Measurements from ENCODE around the gene RTTN.

DNA sequence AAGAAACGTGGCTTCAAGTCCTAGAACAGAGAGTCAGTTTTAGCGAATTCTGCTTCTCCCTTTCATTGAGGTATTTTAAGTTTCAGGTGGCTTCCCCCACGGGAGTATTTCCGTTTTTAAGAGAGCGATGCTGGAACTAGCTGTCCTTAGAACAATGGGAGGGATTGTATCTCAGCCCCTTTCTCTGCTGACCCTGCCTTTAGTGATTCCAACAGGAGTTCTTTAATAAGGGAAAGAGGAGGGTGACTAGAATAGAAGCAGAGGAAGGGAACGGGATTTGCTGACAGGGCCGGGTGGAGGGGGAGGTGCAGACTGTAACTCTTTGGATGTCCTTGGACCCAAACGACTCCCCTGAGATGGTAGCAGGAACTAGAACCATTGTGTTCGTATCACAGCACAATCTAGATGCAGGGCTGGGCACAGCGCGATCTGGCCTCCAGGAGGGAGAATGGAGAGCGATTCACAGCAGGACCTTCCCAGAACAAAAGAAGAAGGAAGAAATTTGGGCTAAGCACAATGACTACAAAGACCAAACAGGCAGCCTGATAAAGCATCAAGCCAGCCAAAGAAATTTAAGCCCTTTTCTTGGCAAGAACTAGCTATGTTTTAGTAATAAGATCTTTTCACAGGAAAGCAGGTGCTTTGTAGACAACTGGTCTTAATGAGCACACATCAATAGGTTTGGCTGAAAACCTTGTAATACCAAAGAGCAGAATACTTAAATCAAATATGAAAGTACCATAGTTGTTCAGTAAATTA lies 15.8 kb upstream of the RTTN start:
- no peak for TF ChIP-seq TEAD4 (IDR thresholded peaks at IDR 0.05; ENCODE audit: borderline replicate concordance, insufficient read depth)
- TF ChIP-seq SIN3A (IDR thresholded peaks at IDR 0.05; ENCODE audit: borderline replicate concordance, low read depth, low read length): no peak
- no peak for TF ChIP-seq RXRA (IDR thresholded peaks at IDR 0.05; ENCODE audit: borderline replicate concordance, low read depth)
- TF ChIP-seq TAF1 (IDR thresholded peaks at IDR 0.05; ENCODE audit: borderline replicate concordance, low read depth, low read length): no peak
- TF ChIP-seq, protein P1, sequence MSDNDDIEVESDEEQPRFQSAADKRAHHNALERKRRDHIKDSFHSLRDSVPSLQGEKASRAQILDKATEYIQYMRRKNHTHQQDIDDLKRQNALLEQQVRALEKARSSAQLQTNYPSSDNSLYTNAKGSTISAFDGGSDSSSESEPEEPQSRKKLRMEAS (IDR thresholded peaks at IDR 0.05; ENCODE audit: low read depth): no peak
- no peak for TF ChIP-seq YY1 (IDR thresholded peaks at IDR 0.05; ENCODE audit: low read depth)
- TF ChIP-seq RFX5 (IDR thresholded peaks at IDR 0.05; ENCODE audit: low read length): no peak
- TF ChIP-seq MEF2A (IDR thresholded peaks at IDR 0.05; ENCODE audit: borderline replicate concordance, low read depth): no peak
- no peak for TF ChIP-seq RCOR1 (IDR thresholded peaks at IDR 0.05; ENCODE audit: low read length)
- no peak for TF ChIP-seq NRF1 (IDR thresholded peaks at IDR 0.05; ENCODE audit: low read depth, low read length)
- TF ChIP-seq, protein P2, sequence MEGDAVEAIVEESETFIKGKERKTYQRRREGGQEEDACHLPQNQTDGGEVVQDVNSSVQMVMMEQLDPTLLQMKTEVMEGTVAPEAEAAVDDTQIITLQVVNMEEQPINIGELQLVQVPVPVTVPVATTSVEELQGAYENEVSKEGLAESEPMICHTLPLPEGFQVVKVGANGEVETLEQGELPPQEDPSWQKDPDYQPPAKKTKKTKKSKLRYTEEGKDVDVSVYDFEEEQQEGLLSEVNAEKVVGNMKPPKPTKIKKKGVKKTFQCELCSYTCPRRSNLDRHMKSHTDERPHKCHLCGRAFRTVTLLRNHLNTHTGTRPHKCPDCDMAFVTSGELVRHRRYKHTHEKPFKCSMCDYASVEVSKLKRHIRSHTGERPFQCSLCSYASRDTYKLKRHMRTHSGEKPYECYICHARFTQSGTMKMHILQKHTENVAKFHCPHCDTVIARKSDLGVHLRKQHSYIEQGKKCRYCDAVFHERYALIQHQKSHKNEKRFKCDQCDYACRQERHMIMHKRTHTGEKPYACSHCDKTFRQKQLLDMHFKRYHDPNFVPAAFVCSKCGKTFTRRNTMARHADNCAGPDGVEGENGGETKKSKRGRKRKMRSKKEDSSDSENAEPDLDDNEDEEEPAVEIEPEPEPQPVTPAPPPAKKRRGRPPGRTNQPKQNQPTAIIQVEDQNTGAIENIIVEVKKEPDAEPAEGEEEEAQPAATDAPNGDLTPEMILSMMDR (IDR thresholded peaks at IDR 0.05): no peak
- TF ChIP-seq RAD21 (IDR thresholded peaks at IDR 0.05; ENCODE audit: low read length): no peak

Data from SK-N-SH (cell line).